ENCODE results near the gene CXCR2.
"Not testable (repeated sequence)": the region's sequence is repeated elsewhere in the genome, so short reads cannot be mapped to it uniquely, and the experiment has no call there.

The CXCR2 gene
- 0 to 0.07 reads per million in 2 donors for total RNA-seq

DNA sequence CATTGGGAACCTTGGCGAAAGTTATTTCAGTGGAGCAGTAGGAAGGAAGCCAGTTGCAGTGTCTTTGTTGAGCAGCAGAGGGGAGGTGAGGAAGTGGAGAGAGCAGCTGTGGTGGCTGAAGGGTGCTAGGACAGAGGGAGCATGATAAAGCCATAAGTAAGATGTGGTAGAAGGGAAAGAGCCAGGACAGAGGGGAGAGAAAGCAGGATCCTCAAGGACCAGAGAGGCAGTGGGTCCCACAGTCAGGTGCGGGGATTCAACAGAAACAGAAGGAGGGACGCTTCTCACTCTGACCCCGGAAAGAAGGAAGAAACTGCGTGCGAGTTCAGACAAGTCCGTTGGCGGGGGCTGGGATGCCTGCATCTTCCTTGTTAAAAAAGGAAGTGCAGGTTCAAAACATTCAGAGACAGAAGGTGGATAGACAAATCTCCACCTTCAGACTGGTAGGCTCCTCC, at the start of gene CXCR2:
CXCR2 (plus strand) TSS at position 403 of the 455 bp plus-strand sequence. CDS start 8,774 bp downstream, outside the sequence.
- no peak for DNase-seq

DNA sequence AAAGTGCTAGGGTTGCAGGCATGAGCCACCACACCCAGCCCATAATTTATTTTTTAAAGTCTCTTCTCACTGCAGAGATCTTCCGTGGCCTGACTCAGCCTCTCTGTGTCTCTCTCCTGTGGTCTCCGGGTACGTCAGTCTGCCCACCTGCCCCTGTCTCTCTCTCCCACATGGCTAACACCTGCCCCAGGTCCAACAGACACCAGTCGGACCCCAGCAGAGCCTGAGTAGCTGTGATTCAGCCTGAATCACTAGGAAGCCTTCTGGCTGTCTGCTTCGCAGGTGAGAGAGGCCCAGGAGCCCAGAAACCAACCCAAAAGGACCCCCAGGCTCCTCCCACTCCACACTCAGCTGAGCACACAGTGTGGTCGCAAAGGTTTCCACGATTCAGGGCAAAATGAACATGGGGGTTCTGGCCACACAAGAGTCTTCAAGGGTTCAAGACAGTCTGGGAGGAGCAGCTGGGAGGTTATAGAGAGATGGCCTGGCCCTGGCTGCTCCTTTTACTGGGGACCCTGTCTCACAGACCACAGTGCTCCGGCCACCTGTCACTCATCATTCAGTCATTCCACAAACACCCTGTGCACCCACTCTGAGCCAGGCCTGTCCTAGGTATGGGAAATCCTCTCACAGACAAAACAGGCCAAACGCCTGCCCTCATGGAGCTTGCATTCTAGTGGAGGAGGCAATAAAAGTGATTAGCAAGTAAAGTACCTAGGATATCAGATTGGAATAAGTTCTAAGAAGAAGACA, 48.2 kb upstream of the CXCR2 start:
- DNase-seq: no peak

DNA sequence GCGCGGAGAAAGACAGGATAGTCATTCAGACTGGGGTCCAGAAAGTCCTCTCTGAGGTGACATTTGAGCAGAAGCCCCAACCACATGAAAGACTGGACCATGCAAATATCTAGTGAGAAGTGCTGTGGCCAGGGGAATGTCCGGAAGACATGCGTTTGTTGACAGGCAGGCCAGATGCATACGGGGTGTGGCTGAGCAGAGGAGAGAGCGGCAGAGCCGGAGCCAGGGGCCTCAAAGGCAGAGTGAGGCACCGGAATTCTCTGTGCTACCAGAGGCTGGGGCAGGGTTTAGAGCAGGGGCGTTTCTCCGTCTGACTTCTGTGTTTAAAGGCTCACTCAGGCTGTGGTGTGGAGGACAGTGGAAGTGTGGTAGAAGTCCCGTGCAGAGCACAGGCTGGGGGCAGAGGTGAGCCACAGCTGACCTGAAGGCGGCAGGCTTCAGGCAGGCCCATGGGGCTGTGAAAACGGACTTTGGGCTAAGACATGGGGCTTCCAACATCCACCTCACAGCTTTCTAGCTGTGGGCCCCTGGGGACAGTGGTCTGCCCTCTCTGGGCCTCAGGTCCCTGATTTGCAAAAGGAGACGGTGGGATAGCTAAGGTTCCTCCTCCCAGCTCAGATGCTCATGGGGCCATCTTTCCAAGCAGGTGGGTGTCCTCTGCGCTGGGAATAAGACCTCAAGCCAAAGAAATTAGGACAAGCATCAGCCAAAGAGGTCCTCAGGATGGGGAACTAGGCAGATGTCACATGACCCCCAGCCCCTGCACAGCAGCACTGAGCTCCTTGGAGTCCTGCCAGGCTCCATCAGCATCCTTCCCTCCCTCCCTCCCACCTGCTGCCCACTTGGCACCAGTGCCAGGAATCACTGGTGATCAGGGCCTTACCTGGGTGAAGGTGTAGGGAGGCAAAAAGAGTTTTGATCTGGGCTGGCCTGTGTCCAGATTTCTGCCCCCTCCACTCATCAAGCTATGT, 45.6 kb upstream of the CXCR2 start:
- no peak for DNase-seq

DNA sequence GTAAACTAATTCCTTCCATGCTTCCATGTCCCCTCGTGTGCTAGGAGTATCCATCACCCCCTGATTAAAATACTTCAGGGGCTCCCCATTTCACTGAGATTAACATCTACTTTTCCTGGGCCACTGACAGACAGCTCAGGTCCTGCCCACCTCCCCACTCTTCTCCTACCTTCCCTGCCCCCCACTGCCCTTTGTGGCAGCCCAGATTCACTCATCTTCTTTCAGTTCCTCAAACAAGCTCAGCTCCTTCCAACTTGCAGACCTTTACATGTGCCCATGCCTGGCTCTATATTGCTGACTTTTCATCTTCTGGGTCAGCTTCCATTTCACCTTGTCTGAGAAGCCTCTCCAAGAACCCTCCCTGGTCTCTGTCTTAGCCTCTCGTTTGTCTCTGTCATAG, 44.8 kb upstream of the CXCR2 start:
- no peak for DNase-seq

DNA sequence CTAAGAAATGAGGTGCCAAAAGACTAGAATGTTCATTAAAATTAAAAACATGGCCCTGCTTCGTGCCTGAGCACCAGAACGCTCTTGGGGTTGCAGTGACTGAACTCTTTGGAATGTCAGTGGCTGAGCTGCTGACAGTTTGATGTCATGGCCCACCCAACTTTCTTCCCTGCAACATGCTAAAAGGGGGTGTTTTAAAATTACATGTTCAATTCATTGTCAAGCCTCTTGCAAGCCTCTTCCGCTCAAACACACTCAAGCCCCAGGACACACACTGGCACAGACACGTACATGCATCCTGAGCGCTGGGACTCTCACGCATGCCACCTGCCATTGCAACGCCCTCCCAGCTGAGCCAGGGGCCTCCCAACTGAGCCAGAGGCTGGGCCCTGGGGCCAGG, 44.1 kb upstream of the CXCR2 start:
- no peak for DNase-seq

DNA sequence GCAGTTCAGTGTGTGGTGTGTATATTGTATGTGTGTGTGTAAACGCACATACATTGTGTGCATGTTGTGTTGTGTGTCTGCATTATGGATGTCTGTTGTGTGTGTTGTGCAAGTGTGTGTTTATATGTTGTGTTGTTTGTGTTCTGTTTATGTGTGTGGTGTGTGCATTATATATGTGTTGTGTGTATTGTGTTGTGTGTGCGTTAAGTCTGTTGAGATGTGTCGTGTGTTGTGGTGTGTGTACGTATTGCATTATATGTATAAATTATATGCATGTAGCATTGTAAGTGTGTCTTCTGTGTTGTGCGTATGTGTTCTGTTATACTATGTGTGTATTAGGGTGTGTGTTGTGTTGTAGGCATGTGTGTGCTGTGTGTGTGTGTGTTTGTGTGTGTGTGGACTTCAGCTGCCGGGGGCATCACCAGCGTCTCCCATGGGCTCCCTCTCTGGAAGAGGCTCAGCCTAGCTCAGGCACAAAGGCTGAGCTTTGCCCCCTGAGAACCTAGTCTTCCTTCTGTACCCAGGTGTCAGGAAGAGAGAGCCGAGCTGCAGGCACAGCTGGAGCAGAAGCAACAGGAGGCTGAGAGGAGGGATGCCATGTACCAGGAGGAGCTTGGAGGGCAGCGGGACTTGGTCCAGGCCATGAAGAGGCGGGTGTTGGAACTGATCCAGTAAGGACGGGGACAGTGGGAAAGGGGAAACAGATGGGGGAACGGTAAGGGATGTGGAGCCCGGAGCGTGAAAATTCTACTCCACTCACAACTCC, 43.1 kb upstream of the CXCR2 start:
- no peak for DNase-seq

DNA sequence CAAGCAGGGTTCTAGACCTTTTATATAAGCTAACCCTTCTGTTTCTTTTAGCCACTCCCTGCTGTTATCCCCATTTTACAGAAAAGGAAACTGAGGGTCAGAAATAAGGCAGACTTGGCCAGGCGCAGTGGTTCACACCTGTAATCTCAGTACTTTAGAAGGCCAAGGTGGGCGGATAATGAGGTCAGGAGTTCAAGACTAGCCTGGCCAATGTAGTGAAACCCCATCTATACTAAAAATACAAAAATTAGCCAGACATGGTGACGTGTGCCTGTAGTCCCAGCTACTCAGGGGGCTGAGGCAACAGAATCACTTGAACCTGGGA, 42.5 kb upstream of the CXCR2 start:
- no peak for DNase-seq

- DNase-seq: no peak
Measured at GRCh38 chr2:218086478-218086877, 39.4 kb upstream of the CXCR2 start.

GRCh38 chr2:218089259-218089658, 36.6 kb upstream of the CXCR2 start:
- no peak for DNase-seq

GRCh38 chr2:218091746-218092145, 34.1 kb upstream of the CXCR2 start:
- DNase-seq: no peak

- no peak for DNase-seq
Measured at GRCh38 chr2:218093879-218094278, 31.9 kb upstream of the CXCR2 start.

- no peak for DNase-seq
Measured at GRCh38 chr2:218095853-218096252, 30.0 kb upstream of the CXCR2 start.

GRCh38 chr2:218097975-218098374, 27.9 kb upstream of the CXCR2 start:
- DNase-seq: no peak

DNA sequence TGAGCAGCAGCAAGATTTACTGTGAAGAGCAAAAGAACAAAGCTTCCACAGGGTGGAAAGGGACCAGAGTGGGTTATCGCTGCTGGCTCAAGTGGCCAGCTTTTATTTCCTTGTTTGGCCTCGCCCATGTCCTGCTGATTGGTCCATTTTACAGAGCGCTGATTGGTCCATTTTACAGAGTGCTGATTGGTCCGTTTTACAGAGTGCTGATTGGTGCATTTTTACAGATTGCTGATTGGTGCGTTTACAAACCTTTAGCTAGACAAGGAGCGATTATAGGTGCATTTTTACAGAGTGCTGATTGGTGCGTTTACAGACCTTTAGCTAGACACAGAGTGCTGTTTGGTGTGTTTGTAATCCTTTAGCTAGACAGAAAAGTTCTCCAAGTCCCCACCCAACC, 17.0 kb upstream of the CXCR2 start:
- DNase-seq: not testable (repeated sequence)

DNA sequence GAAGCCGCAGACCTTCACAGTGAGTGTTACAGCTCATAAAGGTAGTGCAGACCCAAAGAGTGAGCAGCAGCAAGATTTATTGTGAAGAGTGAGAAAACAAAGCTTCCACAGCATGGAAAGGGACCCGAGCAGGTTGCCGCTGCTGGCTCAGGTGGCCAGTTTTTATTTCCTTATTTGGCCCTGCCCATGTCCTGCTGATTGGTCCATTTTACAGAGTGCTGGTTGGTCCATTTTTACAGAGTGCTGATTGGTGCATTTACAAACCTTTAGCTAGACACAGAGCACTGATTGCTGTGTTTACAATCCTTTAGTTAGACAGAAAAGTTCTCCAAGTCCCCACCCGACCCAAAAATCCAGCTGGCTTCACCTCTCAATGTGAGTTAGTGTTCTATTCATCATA, 4.0 kb upstream of the CXCR2 start:
- DNase-seq: not testable (repeated sequence)

GRCh38 chr2:218122286-218122685, 3.5 kb upstream of the CXCR2 start:
- not testable (repeated sequence) for DNase-seq

- DNase-seq: no peak
Measured at GRCh38 chr2:218123986-218124385, 1.8 kb upstream of the CXCR2 start.

DNA sequence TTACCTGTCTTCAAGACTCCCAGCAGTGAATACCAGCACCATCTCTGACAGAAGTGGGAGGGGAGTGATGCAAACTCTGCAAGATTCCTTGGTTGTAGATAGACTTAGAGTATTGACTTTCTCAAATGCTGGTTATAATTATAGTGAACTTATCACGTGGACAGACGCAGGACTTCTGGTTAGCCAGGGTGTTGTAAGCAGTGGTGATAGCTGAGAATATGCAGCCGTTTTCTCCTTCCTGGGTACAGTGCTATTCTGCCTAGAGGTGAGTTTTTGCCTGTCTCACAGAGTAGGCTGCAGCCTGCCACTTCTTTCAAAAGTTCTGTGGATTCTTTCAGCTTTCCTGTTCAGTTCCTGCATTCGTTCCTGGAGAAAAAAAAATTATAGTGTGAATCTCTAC, 733 bp upstream of the CXCR2 start:
- DNase-seq: no peak

- no peak for DNase-seq
Measured at GRCh38 chr2:218127929-218128455, 2.2 kb downstream of the CXCR2 start.

DNA sequence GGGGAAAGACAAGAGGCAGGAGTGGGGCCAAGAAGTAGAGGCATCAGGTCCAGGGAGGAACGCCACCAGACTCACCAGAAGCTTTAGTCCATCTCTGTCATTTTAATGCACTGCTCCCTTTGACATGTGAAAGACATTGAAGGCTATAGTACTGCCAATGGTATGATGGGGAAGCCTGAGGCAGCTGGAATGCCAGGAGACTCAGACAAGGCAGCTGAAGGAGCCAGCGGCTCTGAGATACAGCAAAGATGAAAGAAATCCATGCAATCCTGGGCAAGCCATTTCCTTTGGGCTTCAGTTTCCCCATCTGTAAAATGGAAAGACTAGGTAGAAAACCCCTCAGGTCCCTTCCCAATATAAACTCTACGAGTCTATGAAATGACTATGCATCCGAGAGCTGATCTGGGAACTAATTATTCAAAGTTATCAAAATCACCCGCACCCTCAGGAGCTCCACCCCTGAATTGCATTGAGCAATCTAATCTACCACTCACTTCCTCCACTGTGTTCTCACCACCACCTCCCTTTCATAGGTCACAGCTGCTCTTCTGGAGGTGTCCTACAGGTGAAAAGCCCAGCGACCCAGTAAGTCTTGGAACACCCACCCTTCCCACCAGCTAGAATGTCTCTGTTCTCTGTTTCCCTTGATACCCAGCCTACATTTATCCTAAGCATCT, 3.1 kb downstream of the CXCR2 start:
- DNase-seq: no peak

GRCh38 chr2:218129458-218130135, 3.8 kb downstream of the CXCR2 start:
- DNase-seq: no peak

DNA sequence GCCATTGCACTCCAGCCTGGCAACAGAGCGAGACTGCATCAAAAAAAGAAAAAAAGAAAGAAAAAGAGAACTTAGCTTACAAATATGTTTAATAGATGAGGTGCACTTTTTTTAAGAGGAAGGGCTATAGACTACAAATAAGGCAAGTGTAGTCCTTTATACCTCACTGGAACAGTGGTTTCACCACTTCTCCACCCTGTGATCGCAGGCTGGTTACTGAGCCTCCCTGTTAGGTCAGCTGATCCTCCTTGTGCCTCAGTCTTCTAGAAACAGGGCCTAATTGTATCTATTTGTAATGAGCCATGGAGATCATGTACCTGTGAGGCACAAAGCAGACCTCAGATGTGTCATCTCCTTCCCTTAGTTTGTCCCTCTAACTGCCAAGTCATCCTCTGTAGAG, 4.5 kb downstream of the CXCR2 start:
- DNase-seq: no peak
